Spleen (tissue), 7 donors: ENCODE results near the gene LGR6.
"Not testable (repeated sequence)": the region's sequence is repeated elsewhere in the genome, so short reads cannot be mapped to it uniquely, and the experiment has no call there.

Experiments used
- POLR2A ChIP-seq, 3 donors: fragments of 450-650 bp; IDR thresholded peaks; one replicate each; pipeline ENCODE4 v1.5.1; 2017; ENCODE audit warnings: antibody characterized with exemption in 3 of 3, mild to moderate bottlenecking in 1 of 3
- POLR2AphosphoS5 ChIP-seq, 3 donors: sonication (generic); formaldehyde crosslinking; IDR thresholded peaks; one replicate each; pipeline ENCODE4 v1.5.1; 2017; ENCODE audit warnings: antibody characterized with exemption in 3 of 3
- TF ChIP-seq, protein P1 (sequence below), 11 experiments: fragments of 200-600 bp in 7 of 11; fragments of 450-650 bp in 4 of 11; sonication (generic) in 4 of 11; IDR thresholded peaks in 8 of 11; conservative IDR thresholded peaks in 3 of 11; 1 replicate in 7 of 11; 2 replicates in 4 of 11; pipeline versions ENCODE4 v1.4.0 to v1.8.0; 2016 to 2021; ENCODE audit warnings: antibody characterized with exemption in 11 of 11, inconsistent platforms in 4 of 11, mild to moderate bottlenecking in 1 of 11
- donor health status: DM: no; HTN: no; CAD: no; lungs with moderate emphysema.
- donor health status: DM: no; HTN: no; CAD: no.
- donor health status: DM: no; HTN: no; CAD: no.

DNA sequence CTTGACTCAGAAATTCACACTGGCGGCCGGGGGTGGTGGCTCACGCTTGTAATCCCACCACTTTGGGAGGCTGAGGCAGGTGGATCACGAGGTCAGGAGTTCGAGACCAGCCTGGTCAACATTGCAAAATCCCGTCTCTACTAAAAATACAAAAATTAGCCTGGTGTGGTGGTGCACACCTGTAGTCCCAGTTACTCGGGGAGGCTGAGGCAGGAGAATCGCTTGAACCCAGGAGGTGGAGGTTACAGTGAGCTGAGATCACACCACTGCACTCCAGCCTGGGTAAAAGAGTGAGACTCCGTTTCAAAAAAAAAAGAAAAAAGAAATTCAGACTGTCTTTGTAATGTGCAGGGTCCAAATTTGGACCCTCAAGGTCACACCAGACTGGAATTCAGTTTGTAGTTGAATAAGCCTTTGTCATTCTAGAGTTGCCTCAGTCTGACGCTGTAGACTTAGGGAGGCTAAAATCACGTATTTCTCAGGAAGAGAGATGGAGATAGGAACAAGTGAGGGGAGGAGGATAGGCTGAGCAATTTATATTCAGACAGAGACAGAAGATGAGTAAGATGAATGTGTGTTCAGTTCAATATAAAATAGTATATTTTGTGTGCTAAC lies 159.1 kb downstream of the LGR6 start:
- TF ChIP-seq, protein P1, sequence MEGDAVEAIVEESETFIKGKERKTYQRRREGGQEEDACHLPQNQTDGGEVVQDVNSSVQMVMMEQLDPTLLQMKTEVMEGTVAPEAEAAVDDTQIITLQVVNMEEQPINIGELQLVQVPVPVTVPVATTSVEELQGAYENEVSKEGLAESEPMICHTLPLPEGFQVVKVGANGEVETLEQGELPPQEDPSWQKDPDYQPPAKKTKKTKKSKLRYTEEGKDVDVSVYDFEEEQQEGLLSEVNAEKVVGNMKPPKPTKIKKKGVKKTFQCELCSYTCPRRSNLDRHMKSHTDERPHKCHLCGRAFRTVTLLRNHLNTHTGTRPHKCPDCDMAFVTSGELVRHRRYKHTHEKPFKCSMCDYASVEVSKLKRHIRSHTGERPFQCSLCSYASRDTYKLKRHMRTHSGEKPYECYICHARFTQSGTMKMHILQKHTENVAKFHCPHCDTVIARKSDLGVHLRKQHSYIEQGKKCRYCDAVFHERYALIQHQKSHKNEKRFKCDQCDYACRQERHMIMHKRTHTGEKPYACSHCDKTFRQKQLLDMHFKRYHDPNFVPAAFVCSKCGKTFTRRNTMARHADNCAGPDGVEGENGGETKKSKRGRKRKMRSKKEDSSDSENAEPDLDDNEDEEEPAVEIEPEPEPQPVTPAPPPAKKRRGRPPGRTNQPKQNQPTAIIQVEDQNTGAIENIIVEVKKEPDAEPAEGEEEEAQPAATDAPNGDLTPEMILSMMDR (IDR thresholded peaks at IDR 0.05 in 8 of 11, conservative IDR thresholded peaks at IDR 0.05 in 3 of 11), result not testable (repeated sequence)
- TF ChIP-seq POLR2AphosphoS5, POLR2A (IDR thresholded peaks at IDR 0.05): not testable (repeated sequence)
